TTC549 (cell line): ENCODE data around the gene MEPE.

Experiments
- FAIRE-seq: peaks from 2 replicates; lab custom pipeline; 2012; peaks lifted over from hg19 to GRCh38; lab: Jason Lieb, UNC

Gene MEPE, protein sequence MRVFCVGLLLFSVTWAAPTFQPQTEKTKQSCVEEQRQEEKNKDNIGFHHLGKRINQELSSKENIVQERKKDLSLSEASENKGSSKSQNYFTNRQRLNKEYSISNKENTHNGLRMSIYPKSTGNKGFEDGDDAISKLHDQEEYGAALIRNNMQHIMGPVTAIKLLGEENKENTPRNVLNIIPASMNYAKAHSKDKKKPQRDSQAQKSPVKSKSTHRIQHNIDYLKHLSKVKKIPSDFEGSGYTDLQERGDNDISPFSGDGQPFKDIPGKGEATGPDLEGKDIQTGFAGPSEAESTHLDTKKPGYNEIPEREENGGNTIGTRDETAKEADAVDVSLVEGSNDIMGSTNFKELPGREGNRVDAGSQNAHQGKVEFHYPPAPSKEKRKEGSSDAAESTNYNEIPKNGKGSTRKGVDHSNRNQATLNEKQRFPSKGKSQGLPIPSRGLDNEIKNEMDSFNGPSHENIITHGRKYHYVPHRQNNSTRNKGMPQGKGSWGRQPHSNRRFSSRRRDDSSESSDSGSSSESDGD

DNA sequence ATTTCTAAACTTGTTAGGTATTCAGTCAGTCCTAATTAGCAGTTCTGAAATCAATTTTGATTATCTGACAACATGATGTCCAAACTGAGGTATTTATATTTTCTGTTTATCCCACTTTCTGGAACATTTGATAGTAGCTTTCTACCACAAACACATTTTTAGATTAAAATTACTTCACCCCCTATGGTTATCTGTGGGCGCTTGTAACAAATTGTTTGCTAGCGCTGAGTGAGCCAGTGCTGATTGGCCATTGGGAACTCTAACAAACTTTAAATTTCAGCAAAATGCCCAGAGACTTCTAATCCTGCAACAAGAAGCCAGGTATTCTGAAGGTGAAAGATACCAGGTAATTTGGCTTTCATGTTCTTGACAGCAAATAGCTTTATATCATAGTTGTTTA, at the start of gene MEPE:
TSS of gene MEPE (plus strand) at position 301 of the 400 bp plus-strand sequence. CDS start 1,746 bp downstream, outside the sequence.
- FAIRE-seq = no peak

DNA sequence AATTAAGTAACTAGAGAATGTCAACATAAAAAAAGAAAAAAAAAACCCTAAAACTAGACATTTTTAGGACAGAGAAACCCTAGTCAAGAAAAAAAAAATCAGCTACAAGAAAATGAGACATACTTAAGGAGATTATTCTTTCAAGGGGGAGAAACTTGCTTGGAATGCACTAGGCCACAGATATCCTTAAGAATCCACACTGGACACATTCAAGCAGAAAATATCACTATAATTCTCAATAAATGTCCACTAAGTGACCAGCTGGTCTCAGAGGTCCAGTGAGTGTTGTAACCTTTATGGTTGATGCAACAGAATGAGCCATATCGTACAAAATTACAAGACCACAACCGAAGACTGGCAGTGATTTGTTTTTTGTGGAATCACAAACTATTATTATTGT, 49.0 kb upstream of the MEPE start:
- FAIRE-seq = no peak

DNA sequence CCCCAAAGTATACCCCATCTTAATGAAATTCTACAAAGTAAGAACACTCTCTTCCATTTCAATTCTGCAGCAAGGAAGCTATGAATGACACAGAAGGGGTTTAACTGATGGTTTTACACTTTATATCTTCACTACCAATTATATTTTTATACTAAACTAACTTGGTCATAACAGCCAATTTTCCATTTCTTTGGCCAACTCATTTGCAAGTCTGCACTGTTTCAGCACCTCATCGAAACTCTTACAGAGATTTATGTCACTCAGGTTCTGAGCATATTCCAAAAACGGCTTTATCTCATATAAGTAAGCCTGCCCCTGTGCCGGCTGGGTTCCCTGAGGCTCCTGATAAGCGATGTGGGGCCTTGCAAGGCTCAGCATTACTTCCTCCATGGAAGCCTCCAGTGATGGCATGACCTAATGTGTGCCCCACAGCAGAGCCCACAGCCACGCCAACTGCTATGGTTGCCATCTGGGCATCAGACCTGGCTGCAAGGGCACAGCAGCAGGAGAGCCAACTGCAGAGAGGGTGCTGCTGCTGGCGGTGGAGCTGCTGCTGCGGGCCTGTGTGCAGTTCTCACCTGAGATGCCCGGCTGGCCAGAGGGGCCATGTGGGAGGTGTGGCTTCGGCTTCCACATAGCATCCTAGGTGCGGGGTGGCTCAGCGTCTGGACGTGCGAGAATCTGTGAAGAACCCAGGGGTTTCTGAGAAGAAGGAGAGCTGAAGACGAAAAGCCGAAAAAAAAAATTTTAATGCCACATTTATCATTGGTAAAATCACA, 46.8 kb upstream of the MEPE start:
- no peak for FAIRE-seq

DNA sequence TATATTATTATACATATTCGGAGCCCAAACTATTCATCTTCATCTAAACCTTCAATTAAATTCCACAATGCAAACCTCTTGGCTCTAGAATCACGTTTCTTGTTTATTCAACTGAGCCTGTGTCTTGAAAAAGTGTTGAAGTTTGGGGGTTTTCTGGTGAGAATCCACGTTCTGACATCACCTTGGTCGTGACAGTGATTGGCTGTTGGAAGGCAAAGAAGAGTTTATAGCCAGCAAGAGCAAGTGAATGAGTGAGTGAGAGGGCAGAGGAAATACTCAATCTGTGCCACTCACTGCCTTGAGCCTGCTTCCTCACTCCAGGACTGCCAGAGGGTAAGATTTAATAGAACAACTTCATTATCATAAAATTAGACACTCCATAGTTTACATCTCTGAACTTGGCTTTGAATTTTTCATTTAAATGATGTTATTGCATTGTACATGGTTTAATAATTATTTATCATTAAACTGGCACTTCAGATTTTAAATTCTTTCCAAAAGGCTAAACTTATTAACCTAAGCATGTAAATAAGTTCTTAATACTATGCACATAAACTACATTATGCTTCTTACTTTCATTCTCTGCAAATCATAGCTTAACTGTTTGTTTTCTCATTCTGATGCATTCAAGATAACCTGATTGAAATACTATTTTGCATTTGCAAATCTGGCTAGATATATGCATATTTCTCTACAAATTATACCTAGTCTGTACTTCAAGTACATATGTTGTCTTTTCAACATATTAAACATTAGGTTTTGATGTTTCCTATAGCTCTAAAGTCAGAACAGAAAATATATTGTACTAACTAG, 33.3 kb upstream of the MEPE start, which contains the start of gene IBSP:
TSS of gene IBSP (plus strand) at position 254 of the 813 bp plus-strand sequence. CDS start 2,808 bp downstream, outside the sequence.
- no peak for FAIRE-seq

DNA sequence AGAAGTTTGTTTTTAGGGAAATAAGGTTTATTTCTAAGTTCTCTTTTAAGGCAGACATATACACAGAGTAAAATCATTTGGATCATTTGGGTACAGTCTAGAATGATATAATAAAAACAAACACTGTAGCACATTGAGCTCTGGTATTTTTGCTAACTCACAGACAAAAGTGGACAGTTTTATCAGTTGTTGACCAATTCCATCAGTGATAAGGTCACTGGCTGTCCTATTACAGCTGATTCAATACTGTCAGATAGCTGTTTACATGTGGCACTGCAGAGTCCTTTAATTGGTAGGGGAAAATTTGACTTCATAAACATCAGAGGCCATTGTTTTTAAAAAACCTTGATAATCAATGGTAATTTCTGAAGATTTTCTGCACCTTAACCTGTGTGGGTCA, 29.9 kb upstream of the MEPE start:
- FAIRE-seq = no peak

DNA sequence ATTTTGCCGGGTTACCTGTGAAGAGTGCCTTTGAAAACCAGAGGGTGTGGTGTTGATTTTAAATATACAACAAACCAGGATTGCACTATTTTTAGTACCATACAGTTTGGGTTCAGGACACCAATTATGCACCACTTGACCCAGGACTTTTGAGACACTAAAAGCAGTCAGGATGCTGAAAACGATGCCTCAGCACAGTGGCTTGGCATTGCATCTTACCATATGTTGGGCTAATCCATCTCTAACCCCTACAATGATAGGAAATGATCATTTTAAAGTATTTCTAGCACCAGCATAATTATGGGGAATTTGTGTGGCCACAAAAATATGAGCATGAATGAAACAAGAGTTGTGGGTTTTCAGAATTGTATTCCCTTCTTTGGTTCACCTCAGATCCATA, 29.3 kb upstream of the MEPE start:
- no peak for FAIRE-seq

DNA sequence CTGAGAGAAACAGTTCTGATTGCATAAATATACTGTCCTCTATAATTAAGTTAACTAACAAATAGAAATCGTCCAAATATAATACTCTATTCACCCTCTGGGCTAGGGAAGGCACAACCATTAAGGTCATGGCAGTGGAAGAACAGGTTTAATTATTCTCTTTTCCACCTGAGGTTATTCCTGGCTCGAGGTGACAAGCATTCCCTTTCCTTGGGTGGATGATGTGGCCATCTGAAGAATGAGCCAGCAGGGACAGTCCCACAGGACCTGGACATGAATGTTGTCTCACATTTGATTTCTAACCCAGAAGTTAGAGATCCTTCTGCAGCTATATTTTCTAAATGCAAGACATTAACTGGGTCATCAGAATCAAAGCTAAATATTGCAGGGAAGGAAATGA, 27.9 kb upstream of the MEPE start:
- no peak for FAIRE-seq

DNA sequence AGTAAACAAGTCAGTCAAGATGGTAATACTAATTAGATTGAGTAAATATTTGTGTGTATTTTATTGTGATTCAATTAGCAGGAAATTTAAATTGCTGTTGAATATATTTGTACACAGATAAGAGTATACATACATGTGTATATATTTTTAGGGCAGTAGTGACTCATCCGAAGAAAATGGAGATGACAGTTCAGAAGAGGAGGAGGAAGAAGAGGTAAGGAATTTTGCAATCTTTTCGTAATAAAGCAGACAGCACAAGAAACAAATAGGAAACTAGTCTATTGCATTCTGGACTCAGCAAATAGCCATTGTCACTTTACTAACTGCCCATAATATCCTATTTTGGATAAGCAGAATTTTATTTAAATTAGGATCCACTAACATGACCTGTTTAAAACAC, 26.8 kb upstream of the MEPE start:
- no peak for FAIRE-seq

DNA sequence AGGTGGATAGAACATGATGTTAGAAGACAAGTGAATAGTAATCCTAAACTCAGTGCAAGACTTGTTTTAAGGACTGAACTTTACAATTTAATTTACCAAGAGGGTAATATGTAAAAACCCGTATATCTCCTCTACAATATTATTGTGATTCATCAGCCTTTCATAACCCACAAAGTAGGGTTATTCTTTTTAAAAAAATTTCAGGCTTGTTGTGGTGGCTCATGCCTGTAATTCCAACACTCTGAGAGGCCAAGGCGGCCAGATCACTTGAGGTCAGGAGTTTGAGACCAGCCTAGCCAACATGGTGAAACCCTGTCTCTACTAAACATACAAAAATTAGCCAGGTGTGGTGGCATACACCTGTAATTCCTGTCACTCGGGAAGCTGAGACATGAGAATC, 26.2 kb upstream of the MEPE start:
- no peak for FAIRE-seq

DNA sequence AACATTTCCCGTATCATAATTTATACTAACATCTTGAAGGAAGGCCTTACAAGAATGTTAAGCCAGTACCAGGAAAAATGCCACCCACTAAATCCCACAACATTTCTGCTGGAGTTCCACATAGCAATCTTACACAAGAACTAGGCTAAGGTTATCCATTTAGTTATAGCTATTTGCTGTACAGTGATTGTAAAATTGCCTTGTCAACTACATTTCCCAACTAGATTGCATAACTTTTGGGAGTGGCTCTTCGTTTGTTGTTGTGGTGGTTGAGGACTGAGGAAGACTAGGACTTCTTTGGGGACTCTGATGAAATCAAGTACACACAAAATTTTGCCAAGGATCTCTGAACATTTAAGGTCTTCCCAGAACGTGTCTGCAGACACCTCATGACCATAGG, 25.4 kb upstream of the MEPE start:
- no peak for FAIRE-seq

DNA sequence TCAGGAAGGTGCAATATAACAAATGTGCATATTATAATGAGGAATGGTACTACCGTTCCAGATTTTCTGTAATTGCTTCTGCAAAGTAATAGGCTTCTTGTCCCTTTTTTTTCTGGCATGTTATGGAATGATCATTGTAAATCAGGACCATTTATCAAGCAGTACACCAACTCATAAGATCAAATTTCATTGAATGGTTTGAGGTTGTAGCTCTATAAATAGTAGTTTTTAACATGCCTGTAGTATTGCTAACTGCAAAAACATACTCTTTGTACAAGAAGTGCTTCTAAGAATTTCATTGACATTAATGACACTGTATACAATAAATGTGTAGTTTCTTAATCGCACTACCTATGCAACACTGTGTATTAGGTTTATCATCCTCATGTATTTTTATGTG, 20.8 kb upstream of the MEPE start:
- FAIRE-seq = no peak

DNA sequence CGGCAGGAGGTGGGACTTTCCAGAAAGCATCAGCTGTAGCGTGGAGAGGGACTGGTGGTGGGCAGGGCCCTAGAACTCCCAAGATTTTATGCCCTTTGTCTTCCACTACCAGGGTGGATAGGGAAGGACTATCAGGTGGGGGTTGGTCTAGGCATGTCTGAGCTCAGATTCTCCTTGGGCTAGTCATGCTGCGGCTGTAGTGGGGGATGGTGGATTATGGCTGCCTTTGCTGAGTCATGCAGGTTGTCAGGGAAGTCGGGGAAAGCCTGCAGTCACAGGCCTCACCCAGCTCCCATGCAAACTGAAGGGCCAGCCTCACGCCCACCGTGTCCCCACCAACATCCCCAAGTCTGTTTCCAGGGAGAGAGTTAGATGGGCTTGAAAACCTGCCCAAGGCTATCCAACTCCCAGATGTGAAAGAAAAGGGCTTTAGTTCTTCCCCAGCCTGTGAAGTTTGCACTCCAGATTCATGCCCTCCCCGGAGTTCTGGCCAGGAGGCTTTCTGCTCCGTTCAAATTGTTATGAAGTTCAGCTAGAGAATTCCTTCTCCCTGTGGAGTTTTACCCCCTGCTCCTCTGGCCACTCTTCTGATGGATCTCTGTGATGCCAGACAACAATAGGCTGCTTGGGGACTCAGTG, 13.4 kb upstream of the MEPE start:
- FAIRE-seq = no peak

DNA sequence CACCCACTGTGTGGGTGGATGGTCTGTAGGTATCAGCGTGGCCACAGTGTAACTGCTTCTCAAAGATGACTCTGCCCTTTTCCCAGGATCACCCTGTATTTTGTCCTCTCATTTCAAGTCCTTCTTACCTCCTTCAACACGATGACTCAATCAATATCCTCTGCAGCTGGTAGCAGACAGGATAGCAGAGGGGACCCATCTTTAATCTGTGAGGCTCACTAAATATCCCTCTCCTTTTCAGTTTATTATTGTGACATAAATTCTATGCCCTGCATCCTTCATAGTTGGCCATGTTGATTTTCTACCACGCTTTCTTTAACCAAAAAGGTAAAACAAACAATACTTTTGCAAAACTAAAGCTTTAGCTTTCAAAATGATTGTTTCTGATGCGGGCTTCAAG, 9.6 kb upstream of the MEPE start:
- no peak for FAIRE-seq

DNA sequence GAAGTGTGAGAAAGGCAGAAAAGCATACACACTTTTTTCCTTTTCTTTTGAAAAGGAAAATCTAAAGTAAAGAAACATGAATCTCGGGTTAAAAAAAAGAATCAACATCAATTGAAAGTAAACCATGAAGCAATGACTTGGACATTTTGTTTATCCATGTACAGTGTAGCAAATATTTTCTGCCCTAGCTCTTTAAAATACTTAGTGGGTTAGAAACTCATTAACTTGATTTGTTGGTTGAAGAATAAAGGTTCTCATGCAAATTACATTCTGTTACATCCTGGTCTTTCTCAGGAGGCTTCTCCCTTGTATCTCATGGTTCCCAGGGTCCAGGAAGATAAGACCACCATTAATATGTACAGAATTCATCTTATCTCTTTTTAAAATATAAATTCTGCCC, 9.0 kb upstream of the MEPE start:
- no peak for FAIRE-seq

DNA sequence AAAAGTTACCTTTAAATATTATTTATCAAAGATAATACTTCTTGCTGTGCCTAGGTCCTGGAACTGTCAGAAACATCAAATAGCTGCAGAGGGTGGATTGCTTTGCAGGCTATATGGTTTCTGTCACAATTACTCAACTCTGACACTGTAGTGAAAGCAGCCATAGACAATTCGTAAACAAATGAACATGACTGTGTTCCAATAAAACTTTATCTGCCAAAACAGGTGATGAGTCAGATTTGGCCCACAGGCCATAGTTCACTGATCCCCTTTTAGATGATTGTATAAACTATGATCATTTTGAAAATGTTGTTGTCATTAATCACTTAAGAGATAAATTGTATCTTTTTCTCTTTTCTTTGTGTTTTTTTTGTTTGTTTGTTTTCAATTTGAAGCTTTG, 8.4 kb upstream of the MEPE start:
- no peak for FAIRE-seq

DNA sequence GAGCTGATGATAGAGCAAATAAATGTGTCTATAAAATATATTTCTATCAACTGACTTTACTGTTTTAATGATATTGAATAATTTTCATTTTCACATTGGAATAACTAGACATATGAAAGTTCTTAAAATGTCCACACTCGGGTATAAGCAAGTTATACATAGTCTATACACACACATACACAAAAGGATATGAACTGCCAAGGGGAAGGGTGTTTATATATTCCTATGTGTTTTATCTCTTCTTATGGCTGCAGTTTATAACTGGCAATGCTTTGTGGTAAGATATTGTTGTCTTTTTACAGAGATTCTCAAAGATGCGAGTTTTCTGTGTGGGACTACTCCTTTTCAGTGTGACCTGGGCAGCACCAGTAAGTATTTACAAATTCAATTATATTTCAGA, 1.6 kb downstream of the MEPE start:
- no peak for FAIRE-seq

DNA sequence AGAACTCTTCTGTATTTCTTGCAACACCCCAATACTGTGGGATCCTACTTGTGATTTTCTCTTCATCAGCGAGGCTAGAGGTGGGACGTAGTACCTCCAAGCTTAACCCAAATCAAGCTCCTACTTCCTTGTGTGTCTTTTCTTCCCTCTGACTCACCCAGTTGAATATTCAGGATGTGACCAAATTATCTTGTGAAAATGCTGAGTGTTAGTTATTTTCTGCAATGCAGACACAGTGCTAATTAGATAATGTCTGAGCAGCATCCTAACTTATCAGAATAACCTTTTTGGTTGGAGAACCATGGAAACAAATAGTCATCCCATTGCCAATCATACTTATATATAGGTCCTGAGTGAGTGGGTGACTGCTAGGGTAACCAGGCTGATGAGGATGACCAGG, 2.4 kb downstream of the MEPE start:
- FAIRE-seq = no peak

DNA sequence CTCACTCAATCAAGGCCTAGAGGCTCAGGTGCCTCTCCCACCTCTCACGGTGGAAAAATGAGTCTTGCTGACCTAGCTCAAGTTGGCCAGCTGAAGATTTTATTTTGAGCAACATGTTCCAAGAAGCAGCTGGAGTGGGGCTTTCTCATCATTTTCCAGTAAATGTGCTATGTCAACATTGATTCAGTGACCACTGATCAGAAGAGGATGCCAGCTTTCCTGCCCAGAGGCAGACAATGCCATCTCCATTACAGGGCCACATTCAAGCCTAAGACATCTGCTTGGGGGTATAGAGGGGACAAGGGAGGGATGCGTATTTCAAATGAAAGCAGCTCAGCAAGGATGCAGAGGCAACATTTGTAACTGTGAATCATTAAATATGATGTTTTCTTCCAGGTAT, 3.0 kb downstream of the MEPE start:
- FAIRE-seq = no peak

DNA sequence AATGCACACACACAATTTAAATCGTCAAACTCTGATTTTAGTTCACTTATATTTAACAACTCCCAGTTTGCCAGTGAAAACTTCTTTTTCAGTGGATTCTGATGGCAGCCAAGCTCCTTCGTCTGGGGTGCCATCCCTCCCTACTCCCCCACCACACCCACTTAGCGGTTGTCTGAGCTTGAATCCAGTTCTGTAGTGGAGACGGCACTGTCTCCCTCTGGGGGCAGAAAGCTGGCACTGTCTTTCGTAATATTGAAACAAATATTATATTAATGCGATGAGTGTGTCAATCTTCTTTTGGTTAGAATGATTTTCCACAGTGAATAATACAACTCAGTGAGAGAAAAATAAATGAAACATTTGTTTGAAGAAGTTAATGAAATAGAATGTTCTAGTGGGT, 5.4 kb downstream of the MEPE start:
- FAIRE-seq = no peak

DNA sequence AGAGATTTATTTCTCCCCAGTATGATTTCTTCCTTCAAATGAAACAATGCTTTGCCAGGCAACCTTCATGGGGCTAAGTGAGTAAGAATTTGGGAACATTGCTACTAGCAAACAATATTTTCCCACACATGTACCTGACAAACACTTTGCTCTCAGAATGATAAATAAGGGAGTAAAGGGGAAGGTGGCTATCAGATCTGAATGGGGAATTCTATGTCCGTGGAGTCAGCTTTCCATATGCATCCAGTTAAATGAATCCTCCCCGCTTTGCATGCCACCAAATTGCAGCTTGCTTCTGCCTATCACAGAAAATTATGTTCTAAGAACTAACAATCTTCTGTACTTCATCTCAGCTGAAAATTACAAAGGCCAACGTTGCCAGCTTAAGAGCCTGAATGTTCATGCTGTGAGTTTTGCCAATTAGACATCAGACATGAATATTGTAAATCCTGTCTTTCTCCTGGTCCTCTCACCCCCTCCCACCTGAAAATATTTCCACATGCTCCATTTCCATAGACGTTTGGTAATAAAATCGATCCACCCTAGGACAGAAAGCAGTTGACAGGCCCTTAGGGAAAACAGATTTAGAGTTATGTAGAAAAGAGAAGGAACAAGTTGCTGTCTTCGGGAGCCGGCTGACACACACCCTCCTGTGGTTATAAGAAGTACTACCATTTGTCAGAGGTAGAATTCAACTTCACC, 6.3 kb downstream of the MEPE start:
- FAIRE-seq = peak; percentile 71

DNA sequence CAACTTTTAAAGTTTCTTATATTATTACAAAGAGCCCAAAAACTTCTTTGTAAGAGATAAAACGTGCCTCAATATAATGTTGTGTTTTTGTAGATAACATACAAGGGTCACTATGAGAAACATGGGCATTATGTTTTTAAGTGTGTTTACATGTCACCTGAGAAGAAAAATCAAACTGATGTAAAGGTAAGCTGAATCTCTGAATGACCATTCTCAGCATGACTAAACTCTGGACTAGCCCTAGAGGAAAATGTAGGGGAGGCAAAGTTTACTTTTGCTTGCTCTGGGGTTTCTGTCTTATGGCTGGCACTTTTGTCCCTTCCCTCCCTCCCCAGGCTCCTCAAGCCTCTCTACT, 6.8 kb downstream of the MEPE start:
- FAIRE-seq = no peak

DNA sequence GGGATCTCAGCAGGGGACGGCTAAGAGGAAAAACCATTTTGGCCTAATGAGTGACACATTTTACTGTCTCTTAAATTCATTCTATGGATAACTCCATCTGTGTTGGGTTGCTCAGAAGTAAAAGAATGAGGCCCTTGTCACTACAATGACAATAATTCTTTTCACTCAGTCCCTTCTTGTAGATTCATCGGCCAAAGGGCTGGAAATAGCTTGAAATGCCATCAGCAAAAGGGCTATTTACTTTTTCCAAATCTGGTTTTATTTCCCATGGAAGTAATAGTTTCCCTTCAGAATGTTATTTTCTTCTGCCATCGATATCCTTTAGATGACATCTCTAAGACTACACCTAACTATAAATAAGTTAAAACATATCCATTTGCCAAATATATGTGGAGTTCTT, 7.4 kb downstream of the MEPE start:
- no peak for FAIRE-seq
